ENCODE data around the gene RRP12.

RRP12 gene

DNA sequence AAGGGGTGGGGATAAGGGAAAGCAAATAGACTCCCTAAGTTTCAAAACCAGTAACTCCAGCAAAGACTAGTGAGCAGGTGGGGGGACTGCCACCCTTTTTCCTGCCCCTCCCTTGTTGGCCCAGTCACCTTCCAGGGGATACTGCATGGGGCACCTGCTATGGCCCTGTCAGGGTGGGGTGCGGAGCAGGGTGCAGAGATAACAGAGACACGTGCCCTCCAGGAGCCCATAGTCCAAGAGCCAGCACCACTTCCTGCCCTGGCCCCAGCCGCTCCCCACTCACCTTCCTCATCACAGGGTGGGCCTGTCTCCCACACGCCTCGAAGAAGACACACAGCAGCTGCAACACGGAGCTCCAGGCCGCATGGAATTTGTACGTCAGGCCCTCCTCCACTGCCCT, 20.6 kb downstream of the RRP12 start:
- TF ChIP-seq SIN3A (IDR thresholded peaks at IDR 0.05; ENCODE audit: borderline replicate concordance, insufficient read depth, low read length) (no peak), POLR2AphosphoS5 (IDR thresholded peaks at IDR 0.05; ENCODE audit: low read depth, low read length) (no peak)

DNA sequence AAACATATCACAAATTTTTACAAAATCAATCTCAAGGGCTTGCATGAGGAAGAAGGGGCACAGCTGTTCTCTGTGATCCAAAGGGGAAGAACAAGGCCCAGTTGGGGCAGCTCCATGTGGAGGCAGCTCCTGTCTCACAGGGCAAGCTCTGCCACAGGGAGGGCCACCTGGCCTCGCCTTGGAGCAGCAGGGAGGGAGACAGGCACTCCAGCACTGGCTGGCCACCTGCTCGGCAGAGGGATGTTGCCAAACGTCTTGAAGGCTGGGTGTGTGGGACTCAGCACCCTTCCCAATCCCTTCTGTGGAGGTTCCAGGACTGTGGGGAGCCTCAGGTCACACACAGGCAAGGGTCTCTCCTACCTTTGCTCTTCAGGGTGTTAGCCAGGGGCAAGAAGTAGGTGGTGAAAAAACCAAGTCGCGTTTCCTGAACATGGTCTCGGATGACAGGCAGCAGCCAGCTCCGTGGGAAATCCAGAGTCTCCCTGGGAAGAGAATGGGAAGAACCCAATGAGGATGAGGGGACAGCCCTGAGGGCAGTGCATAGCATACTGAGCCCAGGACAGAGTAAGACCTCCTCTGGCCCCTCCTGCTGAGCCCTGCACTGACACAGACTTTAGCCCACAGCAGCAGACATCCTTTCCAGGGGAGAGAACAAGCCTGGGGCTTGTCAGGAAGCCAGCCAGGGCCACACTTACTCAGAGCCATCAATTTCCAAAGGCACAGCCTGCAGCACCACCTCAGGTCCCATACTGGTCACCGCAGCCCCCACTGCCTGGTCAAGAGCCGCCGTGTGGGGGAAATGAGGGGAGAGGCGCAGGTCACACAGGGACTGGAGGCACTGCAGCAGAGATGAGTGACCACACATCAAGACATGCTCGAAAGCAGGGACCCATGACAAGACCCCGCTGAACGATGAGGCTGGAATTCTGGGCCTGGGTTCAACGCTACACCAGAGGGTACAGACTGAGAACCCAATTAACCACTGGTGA, 21.9 kb downstream of the RRP12 start:
- TF ChIP-seq TAF1 (IDR thresholded peaks at IDR 0.05; ENCODE audit: borderline replicate concordance, insufficient read depth, low read length) (no peak), FOXP2 (optimal IDR thresholded peaks at IDR 0.05; ENCODE audit: borderline replicate concordance, extremely low read depth, extremely low read length, insufficient read depth) (no peak), POLR2AphosphoS5 (IDR thresholded peaks at IDR 0.05; ENCODE audit: low read depth, low read length) (no peak), SIN3A (IDR thresholded peaks at IDR 0.05; ENCODE audit: borderline replicate concordance, insufficient read depth, low read length) (no peak)
- TF ChIP-seq, protein P1, sequence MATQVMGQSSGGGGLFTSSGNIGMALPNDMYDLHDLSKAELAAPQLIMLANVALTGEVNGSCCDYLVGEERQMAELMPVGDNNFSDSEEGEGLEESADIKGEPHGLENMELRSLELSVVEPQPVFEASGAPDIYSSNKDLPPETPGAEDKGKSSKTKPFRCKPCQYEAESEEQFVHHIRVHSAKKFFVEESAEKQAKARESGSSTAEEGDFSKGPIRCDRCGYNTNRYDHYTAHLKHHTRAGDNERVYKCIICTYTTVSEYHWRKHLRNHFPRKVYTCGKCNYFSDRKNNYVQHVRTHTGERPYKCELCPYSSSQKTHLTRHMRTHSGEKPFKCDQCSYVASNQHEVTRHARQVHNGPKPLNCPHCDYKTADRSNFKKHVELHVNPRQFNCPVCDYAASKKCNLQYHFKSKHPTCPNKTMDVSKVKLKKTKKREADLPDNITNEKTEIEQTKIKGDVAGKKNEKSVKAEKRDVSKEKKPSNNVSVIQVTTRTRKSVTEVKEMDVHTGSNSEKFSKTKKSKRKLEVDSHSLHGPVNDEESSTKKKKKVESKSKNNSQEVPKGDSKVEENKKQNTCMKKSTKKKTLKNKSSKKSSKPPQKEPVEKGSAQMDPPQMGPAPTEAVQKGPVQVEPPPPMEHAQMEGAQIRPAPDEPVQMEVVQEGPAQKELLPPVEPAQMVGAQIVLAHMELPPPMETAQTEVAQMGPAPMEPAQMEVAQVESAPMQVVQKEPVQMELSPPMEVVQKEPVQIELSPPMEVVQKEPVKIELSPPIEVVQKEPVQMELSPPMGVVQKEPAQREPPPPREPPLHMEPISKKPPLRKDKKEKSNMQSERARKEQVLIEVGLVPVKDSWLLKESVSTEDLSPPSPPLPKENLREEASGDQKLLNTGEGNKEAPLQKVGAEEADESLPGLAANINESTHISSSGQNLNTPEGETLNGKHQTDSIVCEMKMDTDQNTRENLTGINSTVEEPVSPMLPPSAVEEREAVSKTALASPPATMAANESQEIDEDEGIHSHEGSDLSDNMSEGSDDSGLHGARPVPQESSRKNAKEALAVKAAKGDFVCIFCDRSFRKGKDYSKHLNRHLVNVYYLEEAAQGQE (IDR thresholded peaks at IDR 0.05; ENCODE audit: insufficient read depth in 1 of 2, low read depth in 2 of 2, low read length in 2 of 2) = no peak

DNA sequence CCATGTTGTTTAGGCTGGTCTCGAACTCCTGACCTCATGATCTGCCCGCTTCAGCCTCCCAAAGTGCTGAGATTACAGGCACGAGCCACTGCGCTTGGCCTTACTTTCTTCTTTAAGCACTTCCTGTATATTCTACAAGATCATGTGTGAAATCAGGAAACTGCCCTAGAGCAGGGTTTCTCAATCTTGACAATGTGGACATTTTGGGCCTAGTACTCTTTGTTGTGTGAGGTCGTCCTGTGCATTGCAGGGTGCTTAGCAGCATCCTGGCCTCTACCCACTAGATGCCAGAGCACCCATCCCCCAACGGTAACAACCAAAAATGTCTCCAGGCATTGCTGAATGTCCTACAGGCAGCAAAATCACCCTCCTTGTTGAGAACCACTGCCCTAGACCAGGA, 24.7 kb downstream of the RRP12 start:
- TF ChIP-seq POLR2AphosphoS5 (IDR thresholded peaks at IDR 0.05; ENCODE audit: low read depth, low read length) (no peak), FOXP2 (optimal IDR thresholded peaks at IDR 0.05; ENCODE audit: borderline replicate concordance, extremely low read depth, extremely low read length, insufficient read depth) (no peak), TAF1 (IDR thresholded peaks at IDR 0.05; ENCODE audit: borderline replicate concordance, insufficient read depth, low read length) (no peak), SIN3A (IDR thresholded peaks at IDR 0.05; ENCODE audit: borderline replicate concordance, insufficient read depth, low read length) (no peak)

DNA sequence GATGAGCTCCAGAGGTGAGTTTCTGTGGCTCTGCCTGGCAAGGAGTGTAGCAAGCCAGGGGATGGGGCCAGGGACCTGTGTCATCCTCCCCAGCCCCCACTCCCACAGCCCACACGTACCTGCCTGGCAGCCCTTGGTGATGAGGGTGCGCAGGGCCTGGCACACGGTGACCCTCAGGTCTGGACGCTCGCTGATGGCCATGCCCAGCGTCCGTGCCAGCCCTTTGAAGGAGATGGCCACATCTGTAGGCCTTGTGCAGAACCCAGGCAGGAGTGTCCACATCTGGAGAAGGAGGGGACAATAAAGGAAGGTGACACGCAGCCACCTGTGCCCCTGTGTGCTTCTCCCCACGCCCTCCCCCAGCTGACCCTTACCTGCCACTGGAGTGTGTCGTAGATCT, 27.7 kb downstream of the RRP12 start:
- TF ChIP-seq FOXP2 (optimal IDR thresholded peaks at IDR 0.05; ENCODE audit: borderline replicate concordance, extremely low read depth, extremely low read length, insufficient read depth) = no peak
- TF ChIP-seq TAF1 (IDR thresholded peaks at IDR 0.05; ENCODE audit: borderline replicate concordance, insufficient read depth, low read length) = no peak
- no peak for TF ChIP-seq POLR2AphosphoS5 (IDR thresholded peaks at IDR 0.05; ENCODE audit: low read depth, low read length)
- TF ChIP-seq, protein P1 (IDR thresholded peaks at IDR 0.05; ENCODE audit: insufficient read depth in 1 of 2, low read depth in 2 of 2, low read length in 2 of 2) = no peak
- no peak for TF ChIP-seq SIN3A (IDR thresholded peaks at IDR 0.05; ENCODE audit: borderline replicate concordance, insufficient read depth, low read length)

DNA sequence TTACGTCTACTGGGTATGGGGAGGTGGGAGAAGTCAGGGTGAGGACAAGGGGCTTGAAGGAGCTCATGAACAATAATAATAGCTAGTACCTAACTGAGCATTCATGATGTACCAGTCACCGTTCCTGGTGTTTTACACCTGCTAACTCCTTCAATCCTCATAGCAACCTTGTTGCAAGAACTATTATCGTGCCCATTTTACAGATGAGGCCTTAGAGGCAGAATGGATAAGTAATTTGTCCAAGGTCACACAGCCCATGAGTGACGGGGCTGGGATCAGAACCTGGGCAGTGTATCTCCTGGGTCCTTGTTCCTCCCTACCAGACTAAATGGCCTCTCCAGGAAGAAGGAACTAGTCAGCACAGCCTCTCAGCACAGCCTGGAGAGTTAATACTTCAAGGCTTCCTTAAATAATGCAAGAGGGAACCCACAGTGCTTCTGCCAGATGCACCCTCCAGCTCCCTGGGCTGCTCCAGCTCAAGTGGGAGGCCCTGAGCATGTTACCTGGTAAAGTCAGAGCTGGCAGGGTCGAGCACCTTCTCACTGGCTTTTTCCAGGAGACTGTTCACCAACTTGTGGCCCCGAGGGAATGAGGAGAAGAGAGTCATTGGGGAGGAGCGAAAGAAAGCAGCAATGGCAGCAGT, 28.8 kb downstream of the RRP12 start:
- TF ChIP-seq POLR2AphosphoS5 (IDR thresholded peaks at IDR 0.05; ENCODE audit: low read depth, low read length) = no peak
- no peak for TF ChIP-seq TAF1 (IDR thresholded peaks at IDR 0.05; ENCODE audit: borderline replicate concordance, insufficient read depth, low read length)
- TF ChIP-seq, protein P1 (IDR thresholded peaks at IDR 0.05; ENCODE audit: insufficient read depth in 1 of 2, low read depth in 2 of 2, low read length in 2 of 2) = no peak
- no peak for TF ChIP-seq FOXP2 (optimal IDR thresholded peaks at IDR 0.05; ENCODE audit: borderline replicate concordance, extremely low read depth, extremely low read length, insufficient read depth)
- no peak for TF ChIP-seq SIN3A (IDR thresholded peaks at IDR 0.05; ENCODE audit: borderline replicate concordance, insufficient read depth, low read length)
